H1 (cell line): Measurements from ENCODE around the gene P2RX6. TPM values are rescaled to one million over a fixed set of nuclear protein-coding genes. Genes with fewer than 3 reads are reported as not detected.

Experiments
- EP300 ChIP-seq, 2 experiments: IDR thresholded peaks; 1 replicate in 1 of 2; 2 replicates in 1 of 2; pipeline ENCODE4 v1.6.1; 2011 to 2012; ENCODE audit warnings: low read depth in 2 of 2, low read length in 2 of 2, mild to moderate bottlenecking in 2 of 2, borderline replicate concordance in 1 of 2, inconsistent platforms in 1 of 2, moderate library complexity in 1 of 2
- PHF8 ChIP-seq: fragments of 200-600 bp; sonication (generic); conservative IDR thresholded peaks from 2 replicates; pipeline ENCODE4 v1.7.1; 2012; ENCODE audit warnings: low read depth, mild to moderate bottlenecking, inconsistent platforms, low read length, moderate library complexity
- SIN3A ChIP-seq, 2 experiments: IDR thresholded peaks in 1 of 2; conservative IDR thresholded peaks in 1 of 2; 2 replicates each; pipeline ENCODE4 v1.6.1; 2011 to 2012; ENCODE audit warnings: low read length in 2 of 2, improper control_type of control experiment in 1 of 2, low read depth in 1 of 2, mild to moderate bottlenecking in 1 of 2
- polyA plus RNA-seq, 7 experiments: library from polyadenylated mRNA; depleted of rRNA in 3 of 7; stranded (reverse) in 5 of 7; unstranded in 2 of 7; fragments of >200 nt in 5 of 7; fragments of 200-250 nt in 2 of 7; gene quantifications; 1 replicate in 5 of 7; 2 replicates in 1 of 7; 4 replicates in 1 of 7; pipeline versions ENCODE4 v1.2.1 to v1.2.3, GENCODE V29; 2011 to 2013; ENCODE audit warnings: missing spikeins in 2 of 7, mixed read lengths in 2 of 7
- total RNA-seq: library from RNA; stranded (reverse); fragmentation: NEBNext Ultra II Directional; extraction: Animal tissue kit (Norgen Biotek cat#: 25700); gene quantifications from 2 replicates; pipeline ENCODE4 v1.2.1, GENCODE V29; 2021
- TF ChIP-seq, protein P1 (sequence below), 3 experiments: IDR thresholded peaks; 1 replicate in 2 of 3; 2 replicates in 1 of 3; pipeline versions ENCODE4 v1.5.1 to v1.6.1; 2011; ENCODE audit warnings: low read length in 3 of 3, mild to moderate bottlenecking in 3 of 3, inconsistent platforms in 2 of 3, low read depth in 1 of 3, moderate library complexity in 1 of 3; ENCODE audit not compliant: insufficient read depth in 1 of 3; ENCODE audit errors: control extremely low read depth in 1 of 3

P2RX6 gene
- total and polyA plus RNA-seq, 2 of the 8 experiments (the other 6 are each of a cell fraction or from before 2014, with no cell fraction given), result 0.09 TPM; not detected in 1

GRCh38 chr22:21022507-21022906 is 7.5 kb downstream of the P2RX6 start (continued):
- TF ChIP-seq PHF8 (no peak), EP300 (IDR thresholded peaks at IDR 0.05; ENCODE audit: borderline replicate concordance in 1 of 2, low read depth in 2 of 2, low read length in 2 of 2) (no peak), SIN3A (conservative IDR thresholded peaks at IDR 0.05 in 1 of 2, IDR thresholded peaks at IDR 0.05 in 1 of 2; ENCODE audit: low read depth in 1 of 2, low read length in 2 of 2) (no peak)
- TF ChIP-seq, protein P1, sequence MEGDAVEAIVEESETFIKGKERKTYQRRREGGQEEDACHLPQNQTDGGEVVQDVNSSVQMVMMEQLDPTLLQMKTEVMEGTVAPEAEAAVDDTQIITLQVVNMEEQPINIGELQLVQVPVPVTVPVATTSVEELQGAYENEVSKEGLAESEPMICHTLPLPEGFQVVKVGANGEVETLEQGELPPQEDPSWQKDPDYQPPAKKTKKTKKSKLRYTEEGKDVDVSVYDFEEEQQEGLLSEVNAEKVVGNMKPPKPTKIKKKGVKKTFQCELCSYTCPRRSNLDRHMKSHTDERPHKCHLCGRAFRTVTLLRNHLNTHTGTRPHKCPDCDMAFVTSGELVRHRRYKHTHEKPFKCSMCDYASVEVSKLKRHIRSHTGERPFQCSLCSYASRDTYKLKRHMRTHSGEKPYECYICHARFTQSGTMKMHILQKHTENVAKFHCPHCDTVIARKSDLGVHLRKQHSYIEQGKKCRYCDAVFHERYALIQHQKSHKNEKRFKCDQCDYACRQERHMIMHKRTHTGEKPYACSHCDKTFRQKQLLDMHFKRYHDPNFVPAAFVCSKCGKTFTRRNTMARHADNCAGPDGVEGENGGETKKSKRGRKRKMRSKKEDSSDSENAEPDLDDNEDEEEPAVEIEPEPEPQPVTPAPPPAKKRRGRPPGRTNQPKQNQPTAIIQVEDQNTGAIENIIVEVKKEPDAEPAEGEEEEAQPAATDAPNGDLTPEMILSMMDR (IDR thresholded peaks at IDR 0.05; ENCODE audit: control extremely low read depth in 1 of 3, insufficient read depth in 1 of 3, low read depth in 1 of 3, low read length in 3 of 3), result no peak
